ENCODE measurements around the gene DHCR7. TPM values are rescaled to one million over a fixed set of nuclear protein-coding genes. Genes with fewer than 3 reads are reported as not detected.

Gene DHCR7
- total and polyA plus RNA-seq, 2 experiments from 2014 or later = 84.0 to 166 TPM

DNA sequence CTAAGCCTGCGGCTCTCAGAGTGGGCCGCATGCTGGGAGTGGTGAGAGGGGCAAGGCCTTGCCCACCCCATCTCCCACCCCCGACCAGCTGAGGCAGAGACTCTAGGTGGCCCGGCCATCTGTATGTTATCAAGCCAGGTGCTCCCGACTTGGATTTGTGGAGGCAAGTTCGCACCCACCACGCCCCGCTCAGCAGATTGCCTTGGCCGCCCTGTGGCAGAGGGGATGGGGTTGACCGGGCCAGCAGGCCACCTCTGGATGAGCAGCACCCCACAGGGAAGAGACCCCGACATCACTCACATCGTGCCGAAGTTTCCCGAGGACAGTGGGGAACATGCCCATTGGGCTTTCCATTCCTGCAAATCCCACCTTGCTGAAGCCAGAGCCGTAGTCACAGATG is 40.8 kb downstream of the DHCR7 start:
- H3K4me1 Mint-ChIP-seq = no peaks in the 10 kb centered on the region
- no peak for TF ChIP-seq STAT1 (IDR thresholded peaks at IDR 0.05; ENCODE audit: unreplicated experiment)
- TF ChIP-seq, protein P1, sequence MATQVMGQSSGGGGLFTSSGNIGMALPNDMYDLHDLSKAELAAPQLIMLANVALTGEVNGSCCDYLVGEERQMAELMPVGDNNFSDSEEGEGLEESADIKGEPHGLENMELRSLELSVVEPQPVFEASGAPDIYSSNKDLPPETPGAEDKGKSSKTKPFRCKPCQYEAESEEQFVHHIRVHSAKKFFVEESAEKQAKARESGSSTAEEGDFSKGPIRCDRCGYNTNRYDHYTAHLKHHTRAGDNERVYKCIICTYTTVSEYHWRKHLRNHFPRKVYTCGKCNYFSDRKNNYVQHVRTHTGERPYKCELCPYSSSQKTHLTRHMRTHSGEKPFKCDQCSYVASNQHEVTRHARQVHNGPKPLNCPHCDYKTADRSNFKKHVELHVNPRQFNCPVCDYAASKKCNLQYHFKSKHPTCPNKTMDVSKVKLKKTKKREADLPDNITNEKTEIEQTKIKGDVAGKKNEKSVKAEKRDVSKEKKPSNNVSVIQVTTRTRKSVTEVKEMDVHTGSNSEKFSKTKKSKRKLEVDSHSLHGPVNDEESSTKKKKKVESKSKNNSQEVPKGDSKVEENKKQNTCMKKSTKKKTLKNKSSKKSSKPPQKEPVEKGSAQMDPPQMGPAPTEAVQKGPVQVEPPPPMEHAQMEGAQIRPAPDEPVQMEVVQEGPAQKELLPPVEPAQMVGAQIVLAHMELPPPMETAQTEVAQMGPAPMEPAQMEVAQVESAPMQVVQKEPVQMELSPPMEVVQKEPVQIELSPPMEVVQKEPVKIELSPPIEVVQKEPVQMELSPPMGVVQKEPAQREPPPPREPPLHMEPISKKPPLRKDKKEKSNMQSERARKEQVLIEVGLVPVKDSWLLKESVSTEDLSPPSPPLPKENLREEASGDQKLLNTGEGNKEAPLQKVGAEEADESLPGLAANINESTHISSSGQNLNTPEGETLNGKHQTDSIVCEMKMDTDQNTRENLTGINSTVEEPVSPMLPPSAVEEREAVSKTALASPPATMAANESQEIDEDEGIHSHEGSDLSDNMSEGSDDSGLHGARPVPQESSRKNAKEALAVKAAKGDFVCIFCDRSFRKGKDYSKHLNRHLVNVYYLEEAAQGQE (IDR thresholded peaks at IDR 0.05; ENCODE audit: unreplicated experiment) = no peak
- TF ChIP-seq JUNB (IDR thresholded peaks at IDR 0.05; ENCODE audit: unreplicated experiment) = no peak
- TF ChIP-seq NANOG (IDR thresholded peaks at IDR 0.05; ENCODE audit: borderline replicate concordance) = no peak
- TF ChIP-seq ZNF114 (CRISPR knock-in tag; IDR thresholded peaks at IDR 0.05) = no peak
- no peak for TF ChIP-seq ETS1 (IDR thresholded peaks at IDR 0.05)
- no peak for TF ChIP-seq EZH2 (IDR thresholded peaks at IDR 0.05; ENCODE audit: low read depth, unreplicated experiment)
- no peak for TF ChIP-seq CTCF (conservative IDR thresholded peaks at IDR 0.05; ENCODE audit: low read depth in 2 of 2)
- TF ChIP-seq EZH2phosphoT487 (IDR thresholded peaks at IDR 0.05; ENCODE audit: unreplicated experiment) = no peak

GRCh38 chr11:71406681-71407080 is 41.5 kb downstream of the DHCR7 start:
- Histone ChIP-seq H3K27ac (ENCODE audit: low read depth) (no peak overlapping the region), H3F3A (replicated peaks; ENCODE audit: low read depth) (no peaks in the 10 kb centered on the region), H3K27me3 (ENCODE audit: insufficient read depth) (no peaks in the 10 kb centered on the region), H3K4me1 (ENCODE audit: insufficient read depth) (no peaks in the 10 kb centered on the region), H3K9me2 (ENCODE audit: insufficient read depth) (peaks cover 3% of the 10 kb centered on the region; the same call in 1 of the 2 replicates), H4K20me1 (replicated peaks; ENCODE audit: insufficient read depth) (no peaks in the 10 kb centered on the region), H3K79me2 (replicated peaks; ENCODE audit: insufficient read depth) (no peaks in the 10 kb centered on the region), H3K4me3 (no peak overlapping the region), H3K4me2 (no peak overlapping the region), H3K36me3 (ENCODE audit: insufficient read depth) (no peaks in the 10 kb centered on the region), H2AFZ (no peak overlapping the region)
- no peak for ATAC-seq
- Mint-ChIP-seq H3K4me3 (no peak overlapping the region), H3K27me3 (ENCODE audit: insufficient read depth, low read depth, poor library complexity) (peaks cover 22% of the 10 kb centered on the region), H3K27ac (no peak overlapping the region), H3K9me3 (peaks cover 21% of the 10 kb centered on the region), H3K36me3 (ENCODE audit: low read depth) (peaks cover 7% of the 10 kb centered on the region; the same call in 2 of the 3 replicates), H3K4me1 (no peaks in the 10 kb centered on the region)
- no peak for DNase-seq (ENCODE audit: low spot score)
- TF ChIP-seq JUNB (IDR thresholded peaks at IDR 0.05; ENCODE audit: unreplicated experiment) (no peak), CTCF (conservative IDR thresholded peaks at IDR 0.05; ENCODE audit: low read depth in 2 of 2) (no peak), ZNF331 (CRISPR knock-in tag; IDR thresholded peaks at IDR 0.05; ENCODE audit: low read depth) (no peak), ETS1 (IDR thresholded peaks at IDR 0.05) (no peak), NANOG (IDR thresholded peaks at IDR 0.05; ENCODE audit: borderline replicate concordance) (no peak)
- TF ChIP-seq, protein P1 (IDR thresholded peaks at IDR 0.05; ENCODE audit: unreplicated experiment) = no peak

More for the DNA sequence above, 40.8 kb downstream of the DHCR7 start:
- no peaks in the 10 kb centered on the region for H3K4me1 ChIP-seq (ENCODE audit: insufficient read depth)
- H3K4me3 ChIP-seq = no peak overlapping the region
- no peaks in the 10 kb centered on the region for H4K20me1 ChIP-seq (replicated peaks; ENCODE audit: insufficient read depth)
- Mint-ChIP-seq H3K36me3 (ENCODE audit: low read depth) (peaks cover 7% of the 10 kb centered on the region; the same call in 2 of the 3 replicates), H3K4me3 (no peak overlapping the region), H3K27ac (no peak overlapping the region), H3K27me3 (ENCODE audit: insufficient read depth, low read depth, poor library complexity) (peaks cover 21% of the 10 kb centered on the region), H3K9me3 (peaks cover 19% of the 10 kb centered on the region)
- H3K79me2 ChIP-seq (replicated peaks; ENCODE audit: insufficient read depth) = no peaks in the 10 kb centered on the region
- DNase-seq (ENCODE audit: low spot score) (no peak), ATAC-seq (no peak)
- no peak overlapping the region for H3K4me2 ChIP-seq
- peaks cover 3% of the 10 kb centered on the region; the same call in 1 of the 2 replicates for H3K9me2 ChIP-seq (ENCODE audit: insufficient read depth)
- H3K27me3 ChIP-seq (ENCODE audit: insufficient read depth) = no peaks in the 10 kb centered on the region
- no peak overlapping the region for H3K27ac ChIP-seq (ENCODE audit: low read depth)
- no peak overlapping the region for H2AFZ ChIP-seq
- H3F3A ChIP-seq (replicated peaks; ENCODE audit: low read depth) = no peaks in the 10 kb centered on the region
- H3K36me3 ChIP-seq (ENCODE audit: insufficient read depth) = no peaks in the 10 kb centered on the region

All from GM23338 (cell line).